HG03135 (cell line): Measurements from ENCODE around the gene CPNE4.
A peak's percentile ranks its signal among the peaks of the same experiment; 100 is the strongest.

Source experiments
- ATAC-seq: cut with Tn5 transposase; IDR thresholded peaks from one replicate; pipeline ENCODE4 v1.9.1; 2021; ENCODE audit warnings: mild to moderate bottlenecking, moderate library complexity; ENCODE audit not compliant: unreplicated experiment

CPNE4 gene

DNA sequence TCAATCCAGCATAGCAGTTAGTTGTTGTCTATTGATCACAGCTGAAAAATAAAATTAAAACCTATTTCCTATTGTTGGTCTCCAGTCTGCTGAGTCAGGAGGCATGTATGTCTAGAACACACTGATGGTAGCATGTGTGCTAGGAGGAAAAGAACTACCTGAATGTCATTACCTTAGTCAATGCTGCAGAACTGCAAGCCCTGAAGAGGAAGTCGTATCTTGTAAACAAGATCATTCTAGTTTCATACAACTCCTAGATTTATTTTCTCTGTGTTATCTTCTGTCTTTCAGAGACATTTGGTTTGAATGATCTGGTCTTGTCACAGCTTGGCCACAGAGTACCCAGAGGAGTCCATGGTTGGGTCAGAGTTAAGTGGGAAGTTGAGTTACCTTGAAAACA lies 422.1 kb downstream of the CPNE4 start:
- ATAC-seq, result no peak

- no peak for ATAC-seq
These were observed 424.6 kb downstream of the CPNE4 start for GRCh38 chr3:131610174-131610573.

DNA sequence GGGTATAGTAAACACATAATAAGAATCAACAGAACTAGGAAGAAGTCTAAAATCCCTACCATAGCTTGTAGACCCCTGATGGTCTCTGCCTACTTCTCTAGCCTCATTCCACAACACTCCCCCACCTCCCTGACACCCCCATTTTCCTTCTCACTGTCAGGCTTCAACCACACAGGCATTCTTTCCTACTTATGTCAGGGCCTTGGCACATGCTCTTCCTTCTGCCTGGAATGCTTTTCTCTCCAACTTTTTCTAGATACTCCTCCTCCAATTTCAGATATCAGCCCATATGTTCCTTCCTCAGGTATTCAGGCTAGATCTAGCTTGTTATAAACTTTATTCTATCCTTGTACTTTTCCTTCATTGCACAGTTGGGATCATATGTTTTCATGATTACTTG lies 426.1 kb downstream of the CPNE4 start:
- ATAC-seq, result no peak

DNA sequence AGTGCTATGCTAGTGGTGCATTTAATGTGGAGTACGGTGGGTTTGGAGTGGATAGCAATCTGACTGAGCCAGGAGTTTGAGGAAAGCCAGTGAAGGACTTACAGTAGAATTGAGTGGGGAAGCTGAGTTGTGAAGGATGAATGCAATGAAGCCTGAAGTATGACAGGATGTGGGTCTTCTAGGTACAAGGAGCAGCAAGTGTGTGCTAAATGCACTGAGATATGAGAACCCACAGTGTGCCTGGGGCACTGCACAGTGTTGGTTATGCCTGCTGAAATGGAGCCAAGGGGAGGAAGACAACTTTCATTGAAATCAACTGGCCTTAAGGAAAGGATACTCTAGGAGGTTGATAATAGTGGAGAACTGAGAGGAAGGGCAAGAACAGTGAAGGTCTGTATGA lies 426.5 kb downstream of the CPNE4 start:
- ATAC-seq, result no peak

DNA sequence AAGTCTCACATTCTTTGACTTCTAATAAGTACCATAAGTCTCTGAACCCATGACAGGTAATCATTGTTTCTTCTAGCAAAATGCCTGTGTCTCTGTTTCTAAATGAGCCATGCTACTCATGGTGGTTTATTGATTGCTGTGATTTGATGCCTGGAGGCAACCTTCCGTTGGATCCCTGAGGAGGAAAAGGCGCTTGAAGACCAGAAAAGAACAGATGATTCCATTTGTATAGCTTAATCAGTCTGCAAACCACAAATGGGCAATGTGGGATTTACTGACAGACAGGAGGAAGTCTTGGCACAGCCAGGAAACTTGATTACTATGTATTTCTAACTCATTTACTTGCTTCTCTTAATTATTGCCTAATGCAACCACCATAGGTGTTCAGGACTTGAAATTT lies 428.9 kb downstream of the CPNE4 start:
- ATAC-seq, result no peak

- ATAC-seq, result no peak
These were observed 432.6 kb downstream of the CPNE4 start for GRCh38 chr3:131602011-131602779.

- ATAC-seq, result no peak
These were observed 437.0 kb downstream of the CPNE4 start for GRCh38 chr3:131597816-131598215.

GRCh38 chr3:131596884-131597283 lies 437.9 kb downstream of the CPNE4 start:
- no peak for ATAC-seq

- no peak for ATAC-seq
These were observed 443.3 kb downstream of the CPNE4 start for GRCh38 chr3:131591394-131592014.

DNA sequence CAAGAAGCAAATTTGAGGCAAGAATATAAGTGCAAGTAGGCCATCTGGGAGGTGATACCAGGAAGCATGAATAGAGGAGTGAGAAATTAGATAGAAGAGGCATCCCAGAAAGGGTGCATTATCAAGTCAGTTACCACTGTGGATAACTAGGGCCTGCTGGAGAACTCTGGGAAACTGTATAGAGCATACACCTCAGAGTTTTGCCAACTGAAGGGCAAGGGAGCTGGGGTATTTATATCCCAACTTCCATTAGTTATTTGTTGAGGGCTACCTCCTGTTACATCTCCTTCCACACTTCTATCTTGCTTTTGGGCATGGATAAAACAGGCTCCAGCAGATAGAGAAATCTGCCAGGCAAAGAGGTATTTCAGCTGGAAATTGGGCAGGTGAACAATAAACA lies 448.5 kb downstream of the CPNE4 start:
- no peak for ATAC-seq

DNA sequence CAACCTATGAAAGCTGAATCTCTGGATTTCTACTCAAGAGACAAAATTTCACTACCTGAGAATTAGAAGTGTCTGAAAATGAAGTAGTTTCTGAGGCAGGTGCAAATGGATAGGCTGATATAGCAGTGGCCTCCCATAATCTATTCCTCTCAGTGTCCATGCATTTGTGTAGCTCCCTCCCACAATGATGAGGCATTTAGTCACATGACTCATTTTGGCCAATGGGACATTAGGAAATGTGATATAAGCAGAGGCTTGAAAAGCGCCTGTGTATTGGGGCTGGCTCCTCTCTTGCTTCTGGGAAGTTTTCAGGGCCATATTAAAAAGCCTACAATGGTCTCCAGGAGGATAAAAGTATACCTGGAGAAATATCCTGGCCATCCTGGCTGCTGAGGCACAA lies 452.4 kb downstream of the CPNE4 start:
- ATAC-seq, result no peak

DNA sequence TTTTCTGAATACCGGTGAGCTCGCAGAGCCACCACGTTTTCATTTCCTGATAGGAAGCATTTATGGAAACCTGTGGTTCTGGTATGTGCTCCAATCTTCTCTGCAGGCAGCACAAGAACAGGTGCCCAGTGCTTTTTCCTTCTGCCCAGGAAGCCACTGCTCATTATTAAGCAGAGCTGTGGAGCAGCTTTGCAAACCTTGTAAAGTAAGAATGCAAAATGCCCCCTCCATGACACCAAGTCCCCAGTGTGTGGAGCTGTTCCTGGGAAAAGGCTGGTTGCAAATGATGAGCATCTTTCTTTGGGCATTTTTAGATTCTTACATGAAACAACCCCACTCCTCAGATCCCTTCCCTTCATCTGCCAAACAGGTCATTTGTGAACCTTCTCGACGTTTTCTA lies 466.4 kb downstream of the CPNE4 start:
- no peak for ATAC-seq

- ATAC-seq, result no peak
These were observed 470.0 kb downstream of the CPNE4 start for GRCh38 chr3:131564812-131565211.

GRCh38 chr3:131561511-131561910 lies 473.3 kb downstream of the CPNE4 start:
- ATAC-seq, result no peak

- no peak for ATAC-seq
These were observed 474.0 kb downstream of the CPNE4 start for GRCh38 chr3:131560795-131561194.

- no peak for ATAC-seq
These were observed 479.4 kb downstream of the CPNE4 start for GRCh38 chr3:131555456-131555855.

DNA sequence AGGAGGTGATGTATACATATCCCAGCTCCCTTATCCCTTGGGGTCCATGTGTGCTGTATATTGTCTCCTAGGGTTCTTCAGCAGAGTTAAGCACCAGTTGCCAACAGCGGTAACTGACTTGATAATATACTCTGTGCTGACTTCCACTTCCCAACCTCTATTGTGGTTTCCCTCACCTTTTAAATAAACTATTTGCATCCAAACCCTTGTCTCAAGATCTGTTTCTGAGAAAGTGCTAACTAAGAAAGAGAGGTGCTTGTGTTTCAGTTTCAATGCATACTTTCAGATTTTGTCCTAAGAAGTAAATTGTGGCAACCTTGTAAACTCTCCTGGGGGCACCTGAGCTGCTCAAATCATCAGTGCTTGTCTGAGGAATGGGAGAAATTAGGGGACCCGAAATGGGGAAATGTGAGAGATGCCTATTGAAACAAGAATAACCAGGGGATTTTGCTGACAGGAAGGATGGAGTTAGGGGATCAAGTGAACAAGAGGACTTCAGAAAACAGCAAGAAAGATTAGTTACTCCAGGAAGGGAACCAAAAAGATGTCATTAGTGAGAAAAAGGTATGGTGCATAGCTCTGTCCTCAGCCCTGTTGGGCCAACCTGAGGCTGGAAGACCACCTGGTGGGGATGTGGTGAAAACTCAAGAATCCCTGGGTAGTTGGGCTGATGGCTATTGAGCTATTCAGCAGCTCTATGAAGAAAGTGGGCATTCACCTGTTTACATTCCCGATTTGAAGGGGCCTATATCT lies 481.1 kb downstream of the CPNE4 start:
- peak; percentile 92 for ATAC-seq

GRCh38 chr3:131551761-131552160 lies 483.1 kb downstream of the CPNE4 start:
- no peak for ATAC-seq

DNA sequence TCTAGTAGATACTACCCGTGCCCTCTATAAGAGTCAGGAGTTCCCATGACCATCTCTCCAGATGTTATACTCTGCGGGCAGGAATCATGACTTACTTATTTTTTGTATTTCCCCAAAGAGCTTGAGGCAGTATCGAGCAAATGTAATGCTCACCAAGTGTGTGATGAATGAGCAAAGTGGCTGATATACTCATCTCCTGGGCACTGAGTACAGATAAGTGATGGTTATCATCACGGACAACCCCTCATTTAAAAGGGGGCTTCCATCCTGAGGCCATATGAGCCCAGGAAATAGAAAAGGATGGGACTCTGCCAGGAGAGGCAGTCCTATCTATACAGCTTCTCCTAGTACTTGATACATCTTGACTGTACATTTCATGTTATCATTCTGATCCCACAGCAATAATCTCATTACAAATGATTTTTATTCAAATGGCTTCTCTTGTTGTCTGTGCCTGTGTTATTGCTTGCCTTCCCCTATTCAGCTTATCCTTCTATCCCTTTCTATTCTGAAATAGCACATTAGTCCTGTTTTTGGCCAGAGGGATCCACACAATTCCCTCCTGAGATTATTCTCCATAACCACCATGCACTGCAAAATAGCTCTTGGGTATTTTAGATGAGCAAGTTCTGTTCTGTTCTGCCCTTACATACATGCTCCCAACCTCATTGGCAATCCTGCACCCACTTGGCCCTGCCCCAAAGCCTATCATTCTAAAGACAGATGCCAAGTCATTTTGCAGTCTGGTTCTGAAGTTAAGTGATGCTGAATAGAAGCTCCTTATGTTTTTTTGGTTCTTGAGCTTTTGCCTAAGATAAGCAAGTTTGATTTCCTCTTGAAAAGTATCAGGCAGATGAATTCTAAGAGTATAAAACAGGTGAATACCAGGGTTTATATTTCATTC lies 484.0 kb downstream of the CPNE4 start:
- ATAC-seq, result no peak

- no peak for ATAC-seq
These were observed 485.5 kb downstream of the CPNE4 start for GRCh38 chr3:131549340-131549739.

- no peak for ATAC-seq
These were observed 487.2 kb downstream of the CPNE4 start for GRCh38 chr3:131547585-131547984.
